HG03457 (cell line): ENCODE results near the gene GRSF1.
"Not testable (repeated sequence)": the region's sequence is repeated elsewhere in the genome, so short reads cannot be mapped to it uniquely, and the experiment has no call there.

Experiments
- ATAC-seq: cut with Tn5 transposase; IDR thresholded peaks from one replicate; pipeline ENCODE4 v1.9.1; 2021; ENCODE audit warnings: moderate number of reproducible peaks; ENCODE audit not compliant: unreplicated experiment

The GRSF1 gene

DNA sequence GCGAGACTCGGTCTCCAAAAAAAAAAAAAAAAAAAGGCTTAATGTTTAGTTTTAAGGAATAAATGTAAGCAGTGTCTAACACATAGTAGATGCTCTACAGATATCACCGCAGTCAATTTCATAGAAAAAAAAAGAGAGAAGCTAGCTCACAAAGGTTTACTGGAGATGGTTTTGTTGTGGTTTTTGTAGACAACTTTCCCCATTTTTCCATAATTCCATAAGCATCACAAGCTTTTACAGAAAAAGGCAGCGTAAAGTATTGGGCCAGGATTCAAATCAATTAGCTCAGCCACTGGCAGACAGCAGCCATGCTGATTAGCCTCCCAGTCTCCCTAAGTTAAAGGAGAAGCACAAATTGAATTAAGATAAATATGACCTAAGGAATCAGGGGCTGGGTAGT, 1.5 kb downstream of the GRSF1 start:
- no peak for ATAC-seq

GRCh38 chr4:70836081-70836480, 3.6 kb downstream of the GRSF1 start:
- ATAC-seq = no peak

GRCh38 chr4:70833675-70834074, 6.0 kb downstream of the GRSF1 start:
- ATAC-seq = no peak

GRCh38 chr4:70831293-70831692, 8.4 kb downstream of the GRSF1 start:
- no peak for ATAC-seq

DNA sequence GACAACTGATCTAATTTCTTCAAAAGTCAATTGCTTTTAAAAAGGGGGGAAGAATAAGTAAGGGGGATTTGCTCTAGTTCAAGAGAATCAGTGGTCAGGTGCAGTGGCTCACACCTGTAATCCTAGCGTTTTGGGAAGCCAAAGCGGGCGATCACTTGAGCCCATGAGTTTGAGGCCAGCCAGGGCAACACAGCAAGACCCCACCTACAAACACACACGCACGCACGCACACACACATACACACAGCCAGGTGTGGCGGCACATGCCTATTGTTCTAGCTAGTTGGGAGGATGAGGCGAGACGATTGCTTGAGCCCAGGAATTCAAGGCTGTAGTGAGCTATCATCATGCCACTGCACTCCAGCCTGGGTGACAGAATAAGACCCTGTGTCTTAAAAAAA, 9.6 kb downstream of the GRSF1 start:
- no peak for ATAC-seq

DNA sequence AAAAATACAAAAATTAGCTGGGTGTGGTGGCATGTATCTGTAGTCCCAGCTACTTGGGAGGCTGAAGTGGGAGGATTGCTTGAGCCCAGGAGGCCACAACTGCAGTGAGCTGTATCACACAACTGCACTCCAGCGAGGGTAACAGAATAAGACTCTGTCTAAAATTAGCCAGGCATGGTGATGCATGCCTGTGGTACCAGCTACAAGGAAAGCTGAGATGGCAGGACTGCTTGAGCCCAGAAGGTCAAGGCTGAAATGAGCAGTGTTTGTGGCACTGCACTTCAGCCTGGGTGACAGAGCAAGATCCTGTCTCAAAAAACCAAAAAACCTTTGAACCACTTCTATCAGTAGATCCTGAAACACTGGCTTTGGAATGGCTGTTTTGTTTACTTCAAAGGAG, 10.2 kb downstream of the GRSF1 start:
- no peak for ATAC-seq

GRCh38 chr4:70829015-70829414, 10.7 kb downstream of the GRSF1 start:
- no peak for ATAC-seq

GRCh38 chr4:70818921-70819320, 20.8 kb downstream of the GRSF1 start:
- ATAC-seq = no peak

GRCh38 chr4:70818173-70818855, 21.4 kb downstream of the GRSF1 start:
- peak; percentile 55 for ATAC-seq

- ATAC-seq = no peak
These were observed 22.8 kb downstream of the GRSF1 start for GRCh38 chr4:70816894-70817293.

DNA sequence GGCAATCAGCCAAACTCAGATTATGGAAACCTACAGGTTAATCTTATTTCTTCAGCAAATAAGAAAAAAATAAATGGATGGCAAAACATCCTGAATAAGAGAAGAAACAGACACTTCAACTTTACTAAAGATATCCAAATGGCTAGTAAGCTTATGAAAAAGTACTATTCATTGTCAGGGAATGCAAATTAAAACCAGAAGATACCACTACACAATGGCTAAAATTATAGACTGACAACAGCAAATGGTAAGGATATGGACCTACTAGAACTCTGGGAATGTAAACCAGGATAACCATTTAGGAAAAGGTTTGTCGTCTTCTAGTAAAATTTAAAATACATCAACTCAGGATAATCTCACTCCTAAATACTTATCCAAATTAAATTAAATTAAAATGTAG, 24.3 kb downstream of the GRSF1 start:
- ATAC-seq = no peak

GRCh38 chr4:70808151-70808550, 31.5 kb downstream of the GRSF1 start:
- ATAC-seq = no peak

- no peak for ATAC-seq
These were observed 36.6 kb downstream of the GRSF1 start for GRCh38 chr4:70802928-70803580.

DNA sequence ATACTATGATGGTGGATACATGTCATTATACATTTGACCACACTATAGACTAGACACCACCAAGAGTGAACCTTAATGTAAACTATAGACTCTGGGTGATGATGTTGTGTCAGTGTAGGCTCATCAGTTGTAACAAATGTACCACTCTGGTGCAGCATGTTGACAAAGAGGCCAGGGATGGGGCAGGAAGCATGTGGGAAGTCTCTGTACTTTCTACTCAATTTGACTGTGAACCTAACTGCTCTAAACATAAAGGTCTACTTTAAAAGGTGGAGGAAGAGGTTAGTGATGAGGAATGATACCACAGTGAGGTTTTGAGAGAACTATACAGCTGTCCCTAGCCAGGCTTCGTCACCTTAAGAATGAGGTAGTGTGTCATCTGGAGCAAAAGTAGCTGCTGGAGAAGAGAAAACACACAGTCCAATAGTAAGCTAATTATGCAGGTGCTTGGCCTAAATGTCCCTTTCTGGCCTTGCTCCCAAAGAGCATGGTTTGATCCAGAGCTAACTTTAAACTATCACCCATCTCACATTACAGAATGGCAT, 38.4 kb downstream of the GRSF1 start:
- no peak for ATAC-seq

DNA sequence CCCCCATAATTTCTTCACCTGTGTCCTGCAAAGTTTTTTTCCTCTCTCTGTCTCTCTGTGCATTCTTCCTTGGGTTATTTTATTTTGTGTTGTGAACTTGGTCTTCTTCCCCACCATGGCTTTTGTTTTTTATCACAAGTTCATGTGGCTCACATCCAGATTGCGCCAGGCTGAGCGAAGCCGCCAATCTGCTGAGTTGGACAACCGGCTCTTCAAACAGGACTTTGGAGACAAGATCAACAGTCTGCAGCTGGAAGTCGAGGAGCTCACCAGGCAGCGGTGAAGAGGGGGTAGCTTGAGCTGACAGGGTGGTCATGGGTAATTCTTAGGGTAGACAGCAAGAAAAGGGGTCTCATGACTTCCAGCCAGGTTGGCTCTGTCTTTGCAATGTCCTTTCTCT, 46.1 kb downstream of the GRSF1 start:
- no peak for ATAC-seq

DNA sequence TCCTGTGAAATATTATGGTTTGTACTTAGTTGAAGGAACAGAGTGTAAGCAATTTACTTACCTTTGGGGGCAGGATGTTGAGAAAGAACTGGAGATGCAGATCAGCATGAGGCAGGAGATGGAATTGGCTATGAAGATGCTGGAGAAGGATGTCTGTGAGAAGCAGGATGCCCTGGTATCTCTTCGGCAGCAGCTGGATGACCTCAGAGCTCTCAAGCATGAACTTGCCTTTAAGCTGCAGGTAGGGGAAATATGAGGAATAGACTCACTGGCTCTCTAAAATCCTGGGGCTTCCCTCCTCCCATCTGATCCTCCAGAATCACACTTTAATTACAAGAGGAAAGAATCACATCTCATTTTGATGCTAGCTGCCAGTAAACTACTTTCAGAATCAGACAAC, 51.0 kb downstream of the GRSF1 start:
- ATAC-seq = no peak

DNA sequence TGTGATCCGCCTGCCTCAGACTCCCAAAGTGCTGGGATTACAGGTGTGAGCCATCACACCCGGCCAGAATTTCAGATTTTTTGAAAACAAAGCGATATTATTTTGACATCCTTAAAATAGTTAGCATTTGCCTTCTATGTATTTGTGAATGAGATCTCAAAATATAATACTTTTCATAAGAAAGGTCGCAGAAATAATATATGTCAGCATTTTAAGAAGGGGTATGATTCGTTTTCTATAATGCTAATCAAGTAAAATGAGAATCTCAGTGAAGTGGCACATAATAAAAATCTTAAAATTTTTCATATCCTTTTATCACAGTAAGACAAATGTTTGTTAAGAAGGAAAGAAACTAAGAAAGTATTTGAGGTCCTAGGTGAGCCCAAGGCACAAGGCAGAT, 52.2 kb downstream of the GRSF1 start:
- ATAC-seq = no peak

GRCh38 chr4:70783096-70783495, 56.6 kb downstream of the GRSF1 start:
- no peak for ATAC-seq

DNA sequence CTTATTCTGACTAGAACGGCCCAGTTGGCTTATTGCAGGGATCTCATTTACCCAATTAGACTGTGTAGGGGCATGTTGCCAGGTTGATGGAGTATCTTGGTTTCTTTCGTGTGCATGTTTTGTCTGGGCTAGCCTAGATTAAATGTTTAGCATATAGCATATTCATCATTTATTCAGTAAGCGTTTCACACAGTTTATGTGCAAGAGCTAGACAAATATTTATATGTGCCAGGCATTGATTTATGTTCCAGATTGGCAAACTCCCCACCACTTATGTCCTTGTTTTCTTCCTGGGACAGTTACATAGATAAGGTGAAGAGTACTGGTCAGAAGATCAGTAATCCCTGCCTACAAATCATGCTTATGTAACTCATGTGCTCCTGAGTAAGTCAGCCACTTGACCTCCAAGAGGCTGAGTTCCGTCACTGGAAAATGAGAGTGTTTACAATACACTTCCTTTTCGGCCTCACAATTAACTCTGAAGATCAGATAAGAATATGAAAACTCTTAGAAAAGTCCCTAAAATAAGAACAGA, 60.7 kb downstream of the GRSF1 start:
- ATAC-seq = no peak

DNA sequence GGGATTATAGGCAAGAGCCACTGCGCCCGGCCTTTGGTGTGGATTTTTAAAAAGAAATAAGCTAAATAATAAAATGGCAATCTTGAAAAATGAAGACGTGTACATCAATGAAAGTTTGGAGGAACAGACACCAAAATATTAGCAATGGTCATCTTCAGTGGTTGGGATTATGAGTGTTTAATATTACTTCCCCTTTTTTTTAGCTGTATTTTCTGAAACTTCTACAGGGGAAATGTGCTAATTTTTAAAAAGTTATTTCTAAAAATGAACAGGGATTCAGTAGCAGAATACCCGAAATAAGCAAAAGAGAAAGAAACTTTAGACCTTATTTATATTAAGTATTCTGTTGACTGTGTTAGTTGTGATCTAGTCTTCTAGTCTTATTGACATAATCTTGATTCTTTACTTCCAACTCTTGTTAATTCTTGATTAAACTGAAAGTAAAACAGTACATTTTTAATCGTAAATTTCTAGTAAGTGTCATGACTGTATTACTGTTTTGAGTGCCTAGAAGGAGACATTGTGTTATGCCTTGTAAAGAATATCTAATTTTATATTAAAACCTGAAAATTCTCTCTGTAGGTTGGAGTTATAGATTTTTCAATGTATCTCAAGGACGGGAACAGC, 66.6 kb downstream of the GRSF1 start:
- ATAC-seq = no peak

GRCh38 chr4:70769396-70769795, 70.3 kb downstream of the GRSF1 start:
- not testable (repeated sequence) for ATAC-seq
